Esophagus squamous epithelium (tissue), 4 donors: Measurements from ENCODE around the gene ELF2.
A peak's percentile ranks its signal among the peaks of the same experiment; 100 is the strongest.

Source experiments
- POLR2A ChIP-seq, 4 donors: fragments of 450-650 bp; IDR thresholded peaks; one replicate each; pipeline ENCODE4 v1.6.1; 2017; ENCODE audit warnings: antibody characterized with exemption in 4 of 4, mild to moderate bottlenecking in 4 of 4, moderate library complexity in 3 of 4
- TF ChIP-seq, protein P1 (sequence below), 6 experiments: fragments of 450-650 bp in 4 of 6; fragments of 200-600 bp in 2 of 6; sonication (generic) in 2 of 6; IDR thresholded peaks; one replicate each; pipeline ENCODE4 v1.5.1; 2016 to 2019; ENCODE audit warnings: antibody characterized with exemption in 6 of 6, mild to moderate bottlenecking in 4 of 6, moderate library complexity in 4 of 6

DNA sequence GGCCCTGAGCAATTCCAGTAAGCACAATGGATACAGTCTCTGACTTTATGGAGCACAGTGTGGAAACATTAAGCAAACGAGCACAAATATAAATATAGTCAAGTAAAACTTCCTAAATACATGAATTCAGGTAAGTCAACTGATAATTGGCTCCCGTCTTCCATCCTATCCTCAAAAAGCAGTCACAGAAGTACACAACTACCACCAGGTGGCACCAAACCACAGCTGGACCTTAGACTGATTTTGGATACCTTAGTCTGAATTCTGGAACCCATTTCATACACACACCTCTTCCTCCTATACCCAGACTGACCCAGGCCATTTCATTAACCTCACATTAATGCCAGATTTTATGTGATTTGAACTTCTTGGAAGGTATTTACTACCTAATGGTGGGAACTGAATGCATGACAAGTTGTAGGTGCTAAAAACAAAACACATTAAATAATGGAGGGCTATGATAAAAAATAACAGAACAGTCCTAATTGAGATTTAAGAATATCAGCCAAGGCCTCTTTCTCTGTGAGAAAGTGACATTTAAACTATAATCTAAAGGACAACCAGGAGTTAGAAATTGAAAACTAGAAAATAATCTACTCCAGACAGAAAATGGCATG is 77.5 kb downstream of the ELF2 start:
- TF ChIP-seq, protein P1, sequence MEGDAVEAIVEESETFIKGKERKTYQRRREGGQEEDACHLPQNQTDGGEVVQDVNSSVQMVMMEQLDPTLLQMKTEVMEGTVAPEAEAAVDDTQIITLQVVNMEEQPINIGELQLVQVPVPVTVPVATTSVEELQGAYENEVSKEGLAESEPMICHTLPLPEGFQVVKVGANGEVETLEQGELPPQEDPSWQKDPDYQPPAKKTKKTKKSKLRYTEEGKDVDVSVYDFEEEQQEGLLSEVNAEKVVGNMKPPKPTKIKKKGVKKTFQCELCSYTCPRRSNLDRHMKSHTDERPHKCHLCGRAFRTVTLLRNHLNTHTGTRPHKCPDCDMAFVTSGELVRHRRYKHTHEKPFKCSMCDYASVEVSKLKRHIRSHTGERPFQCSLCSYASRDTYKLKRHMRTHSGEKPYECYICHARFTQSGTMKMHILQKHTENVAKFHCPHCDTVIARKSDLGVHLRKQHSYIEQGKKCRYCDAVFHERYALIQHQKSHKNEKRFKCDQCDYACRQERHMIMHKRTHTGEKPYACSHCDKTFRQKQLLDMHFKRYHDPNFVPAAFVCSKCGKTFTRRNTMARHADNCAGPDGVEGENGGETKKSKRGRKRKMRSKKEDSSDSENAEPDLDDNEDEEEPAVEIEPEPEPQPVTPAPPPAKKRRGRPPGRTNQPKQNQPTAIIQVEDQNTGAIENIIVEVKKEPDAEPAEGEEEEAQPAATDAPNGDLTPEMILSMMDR (IDR thresholded peaks at IDR 0.05) = peak; percentile 77 to 89 (median 84)
- TF ChIP-seq POLR2A (IDR thresholded peaks at IDR 0.05) = no peak
